H1 (cell line): ENCODE results near the gene AATK. TPM values are rescaled to one million over a fixed set of nuclear protein-coding genes. Genes with fewer than 3 reads are reported as not detected.

ENCODE experiments used
- EGR1 ChIP-seq: IDR thresholded peaks from 2 replicates; pipeline ENCODE4 v1.6.1; 2011; ENCODE audit warnings: low read depth, low read length, borderline replicate concordance
- HDAC6 ChIP-seq: IDR thresholded peaks from one replicate; pipeline ENCODE4 v1.7.1; 2012; ENCODE audit warnings: low read depth, mild to moderate bottlenecking, inconsistent platforms, low read length, moderate library complexity
- MAFK ChIP-seq: IDR thresholded peaks from 2 replicates; pipeline ENCODE4 v1.6.1; 2012; ENCODE audit warnings: low read depth, mild to moderate bottlenecking, improper control_type of control experiment, low read length
- NANOG ChIP-seq: IDR thresholded peaks from 2 replicates; pipeline ENCODE4 v1.6.1; 2011; ENCODE audit warnings: low read length, low read depth, mild to moderate bottlenecking, inconsistent platforms; ENCODE audit not compliant: insufficient read depth, poor library complexity, severe bottlenecking
- NRF1 ChIP-seq: IDR thresholded peaks from 2 replicates; pipeline ENCODE4 v1.6.1; 2011; ENCODE audit warnings: mild to moderate bottlenecking, low read depth, low read length, improper control_type of control experiment
- PHF8 ChIP-seq: fragments of 200-600 bp; sonication (generic); conservative IDR thresholded peaks from 2 replicates; pipeline ENCODE4 v1.7.1; 2012; ENCODE audit warnings: low read depth, mild to moderate bottlenecking, inconsistent platforms, low read length, moderate library complexity
- TAF1 ChIP-seq: IDR thresholded peaks from 2 replicates; pipeline ENCODE4 v1.6.1; 2011; ENCODE audit warnings: mild to moderate bottlenecking, low read depth, low read length
- polyA plus RNA-seq, 7 experiments: library from polyadenylated mRNA; depleted of rRNA in 3 of 7; stranded (reverse) in 5 of 7; unstranded in 2 of 7; fragments of >200 nt in 5 of 7; fragments of 200-250 nt in 2 of 7; gene quantifications; 1 replicate in 5 of 7; 2 replicates in 1 of 7; 4 replicates in 1 of 7; pipeline versions ENCODE4 v1.2.1 to v1.2.3, GENCODE V29; 2011 to 2013; ENCODE audit warnings: missing spikeins in 2 of 7, mixed read lengths in 2 of 7
- total RNA-seq: library from RNA; stranded (reverse); fragmentation: NEBNext Ultra II Directional; extraction: Animal tissue kit (Norgen Biotek cat#: 25700); gene quantifications from 2 replicates; pipeline ENCODE4 v1.2.1, GENCODE V29; 2021
- TF ChIP-seq, protein P1 (sequence below): fragments of 300-600 bp; sonication (generic); IDR thresholded peaks from 2 replicates; pipeline ENCODE4 v1.7.1; 2012; ENCODE audit warnings: low read length, moderate library complexity, mild to moderate bottlenecking, inconsistent platforms; ENCODE audit not compliant: insufficient replicate concordance
- TF ChIP-seq, protein P2 (sequence below): IDR thresholded peaks from 2 replicates; pipeline ENCODE4 v1.6.1; 2011; ENCODE audit warnings: low read length, improper control_type of control experiment

The AATK gene
- total and polyA plus RNA-seq, 2 of the 8 experiments (the other 6 are each of a cell fraction or from before 2014, with no cell fraction given) = 1.7 to 3.5 TPM

DNA sequence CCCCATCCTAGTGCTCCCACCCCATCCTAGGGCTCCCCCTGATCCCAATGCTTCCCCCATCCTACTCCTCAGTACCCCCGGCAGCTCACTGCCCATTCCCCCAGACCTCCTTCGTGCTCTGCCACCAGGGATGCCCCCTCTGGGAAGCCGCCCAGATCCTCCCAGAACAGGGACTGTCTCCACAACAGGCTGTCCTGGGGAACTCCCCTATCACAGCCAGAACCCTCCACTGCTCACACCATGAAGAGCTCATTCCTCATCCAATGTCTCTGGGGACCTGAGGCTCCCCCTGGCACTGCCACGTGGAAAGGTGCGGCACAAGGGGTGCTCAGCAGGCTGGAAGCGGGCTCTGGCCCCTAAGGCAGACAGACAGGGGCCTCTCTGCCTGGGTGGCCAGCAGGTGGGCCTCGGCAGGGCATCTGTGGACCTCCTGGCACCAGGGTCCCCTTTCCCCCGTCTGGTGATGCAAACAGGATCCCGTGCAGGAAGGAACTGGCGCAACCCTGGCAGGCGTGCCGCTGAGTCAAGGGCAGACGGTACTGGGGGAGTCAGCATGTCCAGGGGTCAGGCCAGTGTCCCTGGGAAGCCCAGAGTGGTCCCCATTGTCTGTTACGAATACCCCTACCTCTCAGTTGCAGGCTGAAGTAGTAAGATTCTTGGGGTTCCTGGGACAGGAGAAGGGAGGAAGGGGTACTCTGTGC lies 15.5 kb downstream of the AATK start (continued):
- TF ChIP-seq, protein P1, sequence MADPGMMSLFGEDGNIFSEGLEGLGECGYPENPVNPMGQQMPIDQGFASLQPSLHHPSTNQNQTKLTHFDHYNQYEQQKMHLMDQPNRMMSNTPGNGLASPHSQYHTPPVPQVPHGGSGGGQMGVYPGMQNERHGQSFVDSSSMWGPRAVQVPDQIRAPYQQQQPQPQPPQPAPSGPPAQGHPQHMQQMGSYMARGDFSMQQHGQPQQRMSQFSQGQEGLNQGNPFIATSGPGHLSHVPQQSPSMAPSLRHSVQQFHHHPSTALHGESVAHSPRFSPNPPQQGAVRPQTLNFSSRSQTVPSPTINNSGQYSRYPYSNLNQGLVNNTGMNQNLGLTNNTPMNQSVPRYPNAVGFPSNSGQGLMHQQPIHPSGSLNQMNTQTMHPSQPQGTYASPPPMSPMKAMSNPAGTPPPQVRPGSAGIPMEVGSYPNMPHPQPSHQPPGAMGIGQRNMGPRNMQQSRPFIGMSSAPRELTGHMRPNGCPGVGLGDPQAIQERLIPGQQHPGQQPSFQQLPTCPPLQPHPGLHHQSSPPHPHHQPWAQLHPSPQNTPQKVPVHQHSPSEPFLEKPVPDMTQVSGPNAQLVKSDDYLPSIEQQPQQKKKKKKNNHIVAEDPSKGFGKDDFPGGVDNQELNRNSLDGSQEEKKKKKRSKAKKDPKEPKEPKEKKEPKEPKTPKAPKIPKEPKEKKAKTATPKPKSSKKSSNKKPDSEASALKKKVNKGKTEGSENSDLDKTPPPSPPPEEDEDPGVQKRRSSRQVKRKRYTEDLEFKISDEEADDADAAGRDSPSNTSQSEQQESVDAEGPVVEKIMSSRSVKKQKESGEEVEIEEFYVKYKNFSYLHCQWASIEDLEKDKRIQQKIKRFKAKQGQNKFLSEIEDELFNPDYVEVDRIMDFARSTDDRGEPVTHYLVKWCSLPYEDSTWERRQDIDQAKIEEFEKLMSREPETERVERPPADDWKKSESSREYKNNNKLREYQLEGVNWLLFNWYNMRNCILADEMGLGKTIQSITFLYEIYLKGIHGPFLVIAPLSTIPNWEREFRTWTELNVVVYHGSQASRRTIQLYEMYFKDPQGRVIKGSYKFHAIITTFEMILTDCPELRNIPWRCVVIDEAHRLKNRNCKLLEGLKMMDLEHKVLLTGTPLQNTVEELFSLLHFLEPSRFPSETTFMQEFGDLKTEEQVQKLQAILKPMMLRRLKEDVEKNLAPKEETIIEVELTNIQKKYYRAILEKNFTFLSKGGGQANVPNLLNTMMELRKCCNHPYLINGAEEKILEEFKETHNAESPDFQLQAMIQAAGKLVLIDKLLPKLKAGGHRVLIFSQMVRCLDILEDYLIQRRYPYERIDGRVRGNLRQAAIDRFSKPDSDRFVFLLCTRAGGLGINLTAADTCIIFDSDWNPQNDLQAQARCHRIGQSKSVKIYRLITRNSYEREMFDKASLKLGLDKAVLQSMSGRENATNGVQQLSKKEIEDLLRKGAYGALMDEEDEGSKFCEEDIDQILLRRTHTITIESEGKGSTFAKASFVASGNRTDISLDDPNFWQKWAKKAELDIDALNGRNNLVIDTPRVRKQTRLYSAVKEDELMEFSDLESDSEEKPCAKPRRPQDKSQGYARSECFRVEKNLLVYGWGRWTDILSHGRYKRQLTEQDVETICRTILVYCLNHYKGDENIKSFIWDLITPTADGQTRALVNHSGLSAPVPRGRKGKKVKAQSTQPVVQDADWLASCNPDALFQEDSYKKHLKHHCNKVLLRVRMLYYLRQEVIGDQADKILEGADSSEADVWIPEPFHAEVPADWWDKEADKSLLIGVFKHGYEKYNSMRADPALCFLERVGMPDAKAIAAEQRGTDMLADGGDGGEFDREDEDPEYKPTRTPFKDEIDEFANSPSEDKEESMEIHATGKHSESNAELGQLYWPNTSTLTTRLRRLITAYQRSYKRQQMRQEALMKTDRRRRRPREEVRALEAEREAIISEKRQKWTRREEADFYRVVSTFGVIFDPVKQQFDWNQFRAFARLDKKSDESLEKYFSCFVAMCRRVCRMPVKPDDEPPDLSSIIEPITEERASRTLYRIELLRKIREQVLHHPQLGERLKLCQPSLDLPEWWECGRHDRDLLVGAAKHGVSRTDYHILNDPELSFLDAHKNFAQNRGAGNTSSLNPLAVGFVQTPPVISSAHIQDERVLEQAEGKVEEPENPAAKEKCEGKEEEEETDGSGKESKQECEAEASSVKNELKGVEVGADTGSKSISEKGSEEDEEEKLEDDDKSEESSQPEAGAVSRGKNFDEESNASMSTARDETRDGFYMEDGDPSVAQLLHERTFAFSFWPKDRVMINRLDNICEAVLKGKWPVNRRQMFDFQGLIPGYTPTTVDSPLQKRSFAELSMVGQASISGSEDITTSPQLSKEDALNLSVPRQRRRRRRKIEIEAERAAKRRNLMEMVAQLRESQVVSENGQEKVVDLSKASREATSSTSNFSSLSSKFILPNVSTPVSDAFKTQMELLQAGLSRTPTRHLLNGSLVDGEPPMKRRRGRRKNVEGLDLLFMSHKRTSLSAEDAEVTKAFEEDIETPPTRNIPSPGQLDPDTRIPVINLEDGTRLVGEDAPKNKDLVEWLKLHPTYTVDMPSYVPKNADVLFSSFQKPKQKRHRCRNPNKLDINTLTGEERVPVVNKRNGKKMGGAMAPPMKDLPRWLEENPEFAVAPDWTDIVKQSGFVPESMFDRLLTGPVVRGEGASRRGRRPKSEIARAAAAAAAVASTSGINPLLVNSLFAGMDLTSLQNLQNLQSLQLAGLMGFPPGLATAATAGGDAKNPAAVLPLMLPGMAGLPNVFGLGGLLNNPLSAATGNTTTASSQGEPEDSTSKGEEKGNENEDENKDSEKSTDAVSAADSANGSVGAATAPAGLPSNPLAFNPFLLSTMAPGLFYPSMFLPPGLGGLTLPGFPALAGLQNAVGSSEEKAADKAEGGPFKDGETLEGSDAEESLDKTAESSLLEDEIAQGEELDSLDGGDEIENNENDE = no peak
- TF ChIP-seq TAF1 = no peak
- TF ChIP-seq NRF1 = no peak
- TF ChIP-seq MAFK = no peak
- TF ChIP-seq NANOG = no peak
- TF ChIP-seq PHF8 = no peak
- TF ChIP-seq HDAC6 = no peak
- TF ChIP-seq, protein P2, sequence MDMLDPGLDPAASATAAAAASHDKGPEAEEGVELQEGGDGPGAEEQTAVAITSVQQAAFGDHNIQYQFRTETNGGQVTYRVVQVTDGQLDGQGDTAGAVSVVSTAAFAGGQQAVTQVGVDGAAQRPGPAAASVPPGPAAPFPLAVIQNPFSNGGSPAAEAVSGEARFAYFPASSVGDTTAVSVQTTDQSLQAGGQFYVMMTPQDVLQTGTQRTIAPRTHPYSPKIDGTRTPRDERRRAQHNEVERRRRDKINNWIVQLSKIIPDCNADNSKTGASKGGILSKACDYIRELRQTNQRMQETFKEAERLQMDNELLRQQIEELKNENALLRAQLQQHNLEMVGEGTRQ = no peak
- TF ChIP-seq EGR1 = no peak
